ENCODE results near the gene SPINK13. TPM values are rescaled to one million over a fixed set of nuclear protein-coding genes. Genes with fewer than 3 reads are reported as not detected.
"Not testable (repeated sequence)": the region's sequence is repeated elsewhere in the genome, so short reads cannot be mapped to it uniquely, and the experiment has no call there.

The SPINK13 gene
- total RNA-seq, 3 donors from 2014 or later: 0.48 TPM; not detected in 2

DNA sequence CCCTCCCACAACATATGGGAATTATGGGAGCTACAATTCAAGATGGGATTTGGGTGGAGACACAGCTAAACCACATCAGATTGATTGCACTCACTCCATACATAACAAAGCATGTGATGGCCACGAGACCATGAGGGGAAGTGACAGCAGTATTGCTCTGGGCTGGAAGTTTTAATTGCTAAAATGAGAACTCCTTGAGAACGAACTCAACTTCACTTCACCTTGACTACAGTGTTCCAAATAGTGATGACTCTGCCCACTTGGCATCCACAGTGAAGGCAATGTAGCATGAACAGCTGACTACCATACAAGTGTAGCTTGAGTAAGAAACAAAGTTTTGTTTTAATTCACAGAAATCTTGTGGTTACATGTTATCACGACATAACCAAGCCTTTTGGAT, 42.9 kb downstream of the SPINK13 start:
- Histone ChIP-seq H3K9me3 (no peaks in the 10 kb centered on the region), H3K27ac (no peak overlapping the region), H3K4me3 (no peak overlapping the region), H3K36me3 (no peaks in the 10 kb centered on the region), H3K4me1 (no peaks in the 10 kb centered on the region), H3K27me3 (no peaks in the 10 kb centered on the region)
- intact Hi-C loops (cut with DNase I; ENCODE audit: low total_unique reads): no loop called here
- no peak for DNase-seq (ENCODE audit: low spot score in 2 of 2)
- TF ChIP-seq POLR2AphosphoS5 (IDR thresholded peaks at IDR 0.05) (no peak), POLR2A (IDR thresholded peaks at IDR 0.05) (no peak), CTCF (IDR thresholded peaks at IDR 0.05) (no peak)

DNA sequence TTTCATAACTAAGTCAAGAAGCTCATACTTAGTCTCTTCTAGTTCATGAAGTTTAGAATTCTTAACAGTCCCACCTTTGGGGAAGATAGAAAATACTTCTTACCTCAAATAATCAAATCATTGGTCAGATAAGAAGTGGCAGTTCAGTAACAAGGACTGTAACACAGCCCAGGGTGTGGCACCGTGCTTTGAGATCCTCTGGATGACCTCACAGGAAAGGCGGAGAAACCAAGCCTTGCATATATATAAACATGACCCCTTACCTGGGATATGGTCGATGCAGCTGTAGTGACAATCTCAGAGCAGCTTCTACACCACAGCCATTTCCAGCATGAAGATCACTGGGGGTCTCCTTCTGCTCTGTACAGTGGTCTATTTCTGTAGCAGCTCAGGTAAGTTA, 43.6 kb downstream of the SPINK13 start, which contains the start of gene SPINK7:
TSS of gene SPINK7 (plus strand) at position 271 of the 400 bp plus-strand sequence. CDS start at position 332, 61 bp downstream.
- Histone ChIP-seq H3K4me3 (no peak within 1 kb of the TSS), H3K4me1 (no peaks in the 10 kb centered on the region), H3K27ac (no peak within 1 kb of the TSS), H3K27me3 (no peaks in the 10 kb centered on the region), H3K36me3 (no peaks in the 10 kb centered on the region), H3K9me3 (no peaks in the 10 kb centered on the region)
- intact Hi-C loops (cut with DNase I; ENCODE audit: low total_unique reads): no loop called here
- TF ChIP-seq POLR2AphosphoS5 (IDR thresholded peaks at IDR 0.05): no peak
- TF ChIP-seq POLR2A (IDR thresholded peaks at IDR 0.05): no peak
- DNase-seq (ENCODE audit: low spot score in 2 of 2): no peak

GRCh38 chr5:148314187-148314586, 45.6 kb downstream of the SPINK13 start:
- intact Hi-C loops (cut with DNase I; ENCODE audit: low total_unique reads): no loop called here

DNA sequence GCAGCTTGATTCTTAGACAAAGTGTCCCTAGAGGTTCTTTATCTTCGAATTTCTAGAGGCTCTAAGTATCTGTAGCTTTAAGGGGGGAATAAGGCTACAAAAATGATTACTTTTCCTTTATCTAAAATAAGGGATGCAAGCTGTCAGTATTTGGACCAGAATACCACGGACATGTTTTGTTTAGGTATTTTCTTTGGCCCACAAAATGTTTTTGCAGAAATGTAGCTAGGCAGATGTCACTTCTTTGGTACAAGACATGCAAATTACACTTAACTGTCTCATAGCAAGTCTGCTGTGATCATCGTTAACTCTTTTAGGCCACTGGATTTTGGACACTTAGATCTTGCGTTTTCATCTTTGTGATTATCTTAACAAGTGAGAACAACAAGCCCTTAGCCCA, 46.1 kb downstream of the SPINK13 start:
- H3K9me3 ChIP-seq: no peaks in the 10 kb centered on the region
- TF ChIP-seq CTCF (IDR thresholded peaks at IDR 0.05) (no peak), POLR2AphosphoS5 (IDR thresholded peaks at IDR 0.05) (no peak), POLR2A (IDR thresholded peaks at IDR 0.05) (no peak)
- H3K27me3 ChIP-seq: no peaks in the 10 kb centered on the region
- H3K36me3 ChIP-seq: no peaks in the 10 kb centered on the region
- no peaks in the 10 kb centered on the region for H3K4me1 ChIP-seq
- DNase-seq (ENCODE audit: low spot score in 2 of 2): no peak
- no peak overlapping the region for H3K4me3 ChIP-seq
- no peak overlapping the region for H3K27ac ChIP-seq
- intact Hi-C loops (cut with DNase I; ENCODE audit: low total_unique reads): no loop called here

More at GRCh38 chr5:148314187-148314586, 45.6 kb downstream of the SPINK13 start:
- Histone ChIP-seq H3K27ac (no peak overlapping the region), H3K36me3 (no peaks in the 10 kb centered on the region), H3K9me3 (no peaks in the 10 kb centered on the region), H3K4me3 (no peak overlapping the region), H3K4me1 (no peaks in the 10 kb centered on the region), H3K27me3 (no peaks in the 10 kb centered on the region)
- TF ChIP-seq CTCF (IDR thresholded peaks at IDR 0.05) (no peak), POLR2A (IDR thresholded peaks at IDR 0.05) (no peak), POLR2AphosphoS5 (IDR thresholded peaks at IDR 0.05) (no peak)
- DNase-seq (ENCODE audit: low spot score in 2 of 2): no peak

DNA sequence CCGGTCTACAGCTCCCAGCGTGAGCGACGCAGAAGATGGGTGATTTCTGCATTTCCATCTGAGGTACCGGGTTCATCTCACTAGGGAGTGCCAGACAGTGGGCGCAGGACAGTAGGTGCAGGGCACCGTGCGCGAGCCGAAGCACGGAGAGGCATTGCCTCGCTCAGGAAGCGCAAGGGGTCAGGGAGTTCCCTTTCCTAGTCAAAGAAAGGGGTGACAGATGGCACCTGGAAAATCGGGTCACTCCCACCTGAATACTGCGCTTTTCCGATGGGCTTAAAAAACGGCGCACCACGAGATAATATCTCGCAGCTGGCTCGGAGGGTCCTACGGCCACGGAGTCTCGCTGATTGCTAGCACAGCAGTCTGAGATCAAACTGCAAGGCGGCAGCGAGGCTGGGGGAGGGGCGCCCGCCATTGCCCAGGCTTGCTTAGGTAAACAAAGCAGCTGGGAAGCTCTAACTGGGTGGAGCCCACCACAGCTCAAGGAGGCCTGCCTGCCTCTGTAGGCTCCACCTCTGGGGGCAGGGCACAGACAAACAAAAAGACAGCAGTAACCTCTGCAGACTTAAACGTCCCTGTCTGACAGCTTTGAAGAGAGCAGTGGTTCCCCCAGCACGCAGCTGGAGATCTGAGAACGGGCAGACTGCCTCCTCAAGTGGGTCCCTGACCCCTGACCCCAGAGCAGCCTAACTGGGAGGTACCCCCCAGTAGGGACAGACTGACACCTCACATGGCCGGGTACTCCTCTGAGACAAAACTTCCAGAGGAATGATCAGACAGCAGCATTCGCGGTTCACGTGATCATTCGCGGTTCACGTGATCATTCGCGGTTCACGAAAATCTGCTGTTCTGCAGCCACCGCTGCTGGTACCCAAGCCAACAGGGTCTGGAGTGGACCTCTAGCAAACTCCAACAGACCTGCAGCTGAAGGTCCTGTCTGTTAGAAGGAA, 51.7 kb downstream of the SPINK13 start:
- H3K36me3 ChIP-seq; intact Hi-C loops (cut with DNase I; ENCODE audit: low total_unique reads); H3K27me3 ChIP-seq; H3K4me1 ChIP-seq; H3K27ac ChIP-seq; H3K9me3 ChIP-seq; DNase-seq (ENCODE audit: low spot score in 2 of 2): not testable (repeated sequence)
- H3K4me3 ChIP-seq: peak overlapping the region in 2 of 3 donors; percentile 52 to 54

GRCh38 chr5:148333262-148333849, 64.8 kb downstream of the SPINK13 start:
- H3K27ac ChIP-seq: no peak overlapping the region
- TF ChIP-seq POLR2A (IDR thresholded peaks at IDR 0.05) (no peak), POLR2AphosphoS5 (IDR thresholded peaks at IDR 0.05) (no peak), CTCF (IDR thresholded peaks at IDR 0.05) (no peak)
- no peaks in the 10 kb centered on the region for H3K9me3 ChIP-seq
- H3K4me1 ChIP-seq: no peaks in the 10 kb centered on the region
- no peaks in the 10 kb centered on the region for H3K27me3 ChIP-seq
- intact Hi-C loops (cut with DNase I; ENCODE audit: low total_unique reads): no loop called here
- H3K4me3 ChIP-seq: no peak overlapping the region
- no peak for DNase-seq (ENCODE audit: low spot score in 2 of 2)
- H3K36me3 ChIP-seq: no peaks in the 10 kb centered on the region
